ENCODE measurements around the gene PPP2R2D.

Gene PPP2R2D

DNA sequence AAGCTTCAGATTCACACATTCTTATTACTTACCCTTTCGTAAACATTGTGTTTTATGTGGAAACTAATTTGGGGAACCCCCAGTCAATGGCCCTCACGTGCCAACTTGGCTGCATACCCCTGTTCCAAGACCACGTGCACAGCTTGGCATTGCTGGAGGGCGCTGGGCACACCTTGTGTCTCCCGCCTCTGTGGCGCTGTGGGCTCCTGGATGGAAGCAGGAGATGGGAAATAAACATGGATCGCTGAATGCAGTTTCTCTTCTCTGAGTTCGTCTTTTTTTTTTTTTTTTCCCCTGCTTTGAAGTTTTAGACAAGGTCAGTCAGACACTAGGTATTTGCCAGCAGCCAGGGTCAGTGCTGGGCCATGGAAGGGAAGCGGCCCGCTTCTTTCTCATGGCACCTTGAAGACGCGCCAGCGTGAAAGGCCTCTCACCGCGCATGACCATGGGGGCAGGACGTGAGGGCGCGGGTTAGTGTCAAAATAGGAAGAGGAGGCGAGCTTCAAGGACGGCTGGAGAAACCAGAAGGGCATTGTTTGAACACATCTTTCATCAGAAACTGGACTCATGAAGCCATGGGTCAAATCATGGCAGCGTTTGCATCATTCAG lies 53.7 kb downstream of the PPP2R2D start:
- DNase-seq = no peak

DNA sequence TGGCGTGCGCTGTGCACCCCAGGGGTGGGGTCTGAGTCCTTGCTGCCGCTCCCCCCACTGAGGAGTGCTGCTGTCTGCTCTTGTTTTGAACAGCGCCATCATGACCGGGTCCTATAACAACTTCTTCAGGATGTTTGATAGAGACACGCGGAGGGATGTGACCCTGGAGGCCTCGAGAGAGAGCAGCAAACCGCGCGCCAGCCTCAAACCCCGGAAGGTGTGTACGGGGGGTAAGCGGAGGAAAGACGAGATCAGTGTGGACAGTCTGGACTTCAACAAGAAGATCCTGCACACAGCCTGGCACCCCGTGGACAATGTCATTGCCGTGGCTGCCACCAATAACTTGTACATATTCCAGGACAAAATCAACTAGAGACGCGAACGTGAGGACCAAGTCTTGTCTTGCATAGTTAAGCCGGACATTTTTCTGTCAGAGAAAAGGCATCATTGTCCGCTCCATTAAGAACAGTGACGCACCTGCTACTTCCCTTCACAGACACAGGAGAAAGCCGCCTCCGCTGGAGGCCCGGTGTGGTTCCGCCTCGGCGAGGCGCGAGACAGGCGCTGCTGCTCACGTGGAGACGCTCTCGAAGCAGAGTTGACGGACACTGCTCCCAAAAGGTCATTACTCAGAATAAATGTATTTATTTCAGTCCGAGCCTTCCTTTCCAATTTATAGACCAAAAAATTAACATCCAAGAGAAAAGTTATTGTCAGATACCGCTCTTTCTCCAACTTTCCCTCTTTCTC lies 55.0 kb downstream of the PPP2R2D start:
- DNase-seq = no peak

DNA sequence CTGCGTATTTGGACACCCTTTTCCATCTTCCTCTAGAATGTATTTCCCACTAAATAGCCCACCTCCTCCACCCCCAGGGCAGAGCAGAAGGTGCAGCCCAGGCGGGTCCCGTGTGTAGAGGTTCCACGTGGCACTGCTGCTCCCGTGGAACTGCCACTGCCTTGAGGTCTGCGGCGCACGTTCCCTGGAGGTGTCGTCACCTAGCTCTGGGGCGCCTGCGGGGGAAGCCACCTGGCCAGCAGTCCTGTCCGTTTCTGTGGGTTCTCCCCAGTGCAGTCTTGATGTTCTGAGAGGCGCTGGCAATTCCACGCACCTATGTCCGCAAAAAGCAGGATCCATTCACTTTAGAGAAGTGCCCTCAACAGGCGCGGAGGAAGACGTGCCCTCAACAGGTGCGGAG lies 59.0 kb downstream of the PPP2R2D start:
- no peak for DNase-seq

DNA sequence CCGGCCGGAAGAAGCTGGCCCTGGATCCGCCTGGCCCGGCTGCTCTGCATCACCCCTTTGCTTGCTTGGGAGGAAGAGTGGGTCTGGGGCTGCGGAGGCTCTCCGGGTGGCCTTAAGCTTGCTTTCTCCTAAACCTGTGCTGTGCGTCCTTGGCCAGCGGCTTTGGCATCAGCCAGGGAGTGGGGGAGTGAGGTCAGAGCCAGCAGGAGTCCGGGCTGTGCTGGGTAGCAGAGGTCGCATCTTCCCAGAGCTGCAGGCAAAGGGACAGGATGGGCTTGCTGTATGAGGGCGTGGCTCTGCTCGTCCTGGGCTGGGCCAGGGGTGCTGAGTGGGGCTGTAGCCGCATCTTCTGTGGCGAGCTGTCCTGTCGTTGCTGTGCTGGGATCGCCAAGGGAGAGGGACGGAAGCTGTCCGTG lies 59.8 kb downstream of the PPP2R2D start:
- DNase-seq = no peak

DNA sequence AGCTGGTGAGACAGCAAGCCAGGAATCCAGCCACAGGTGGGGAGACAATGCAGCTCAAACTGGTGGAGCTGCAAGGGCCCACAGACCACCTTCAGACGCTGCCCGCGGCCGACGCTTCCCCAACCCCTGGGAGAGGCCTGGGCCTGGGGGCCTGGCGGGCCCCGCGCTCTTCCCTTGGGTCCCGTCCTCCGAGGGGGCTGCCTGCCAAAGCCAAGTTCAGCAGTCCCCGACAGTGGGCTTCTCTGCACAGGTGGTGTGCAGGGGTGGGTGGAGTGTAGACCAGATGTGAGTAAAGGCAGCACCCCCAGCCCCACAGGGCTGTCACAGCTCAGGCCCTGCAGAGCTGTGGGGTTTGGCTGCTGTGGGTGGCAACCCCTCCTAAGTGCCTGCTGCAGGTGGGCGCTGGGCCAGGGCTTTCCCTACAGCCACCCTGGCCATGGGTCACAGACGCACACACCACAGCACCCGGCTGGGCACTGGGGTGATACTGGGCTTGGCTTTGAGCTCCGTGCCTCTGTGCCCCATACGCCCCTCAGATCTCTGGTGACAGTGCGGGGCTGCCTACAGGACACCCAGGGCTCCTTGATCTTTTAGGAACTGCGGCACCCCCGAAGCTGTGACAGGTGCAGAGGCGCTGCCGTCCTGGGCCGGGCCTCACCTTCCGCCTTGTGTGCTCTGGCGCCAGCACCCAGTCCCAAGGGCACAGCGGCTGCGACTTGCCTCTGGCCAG lies 60.4 kb downstream of the PPP2R2D start:
- no peak for DNase-seq

DNA sequence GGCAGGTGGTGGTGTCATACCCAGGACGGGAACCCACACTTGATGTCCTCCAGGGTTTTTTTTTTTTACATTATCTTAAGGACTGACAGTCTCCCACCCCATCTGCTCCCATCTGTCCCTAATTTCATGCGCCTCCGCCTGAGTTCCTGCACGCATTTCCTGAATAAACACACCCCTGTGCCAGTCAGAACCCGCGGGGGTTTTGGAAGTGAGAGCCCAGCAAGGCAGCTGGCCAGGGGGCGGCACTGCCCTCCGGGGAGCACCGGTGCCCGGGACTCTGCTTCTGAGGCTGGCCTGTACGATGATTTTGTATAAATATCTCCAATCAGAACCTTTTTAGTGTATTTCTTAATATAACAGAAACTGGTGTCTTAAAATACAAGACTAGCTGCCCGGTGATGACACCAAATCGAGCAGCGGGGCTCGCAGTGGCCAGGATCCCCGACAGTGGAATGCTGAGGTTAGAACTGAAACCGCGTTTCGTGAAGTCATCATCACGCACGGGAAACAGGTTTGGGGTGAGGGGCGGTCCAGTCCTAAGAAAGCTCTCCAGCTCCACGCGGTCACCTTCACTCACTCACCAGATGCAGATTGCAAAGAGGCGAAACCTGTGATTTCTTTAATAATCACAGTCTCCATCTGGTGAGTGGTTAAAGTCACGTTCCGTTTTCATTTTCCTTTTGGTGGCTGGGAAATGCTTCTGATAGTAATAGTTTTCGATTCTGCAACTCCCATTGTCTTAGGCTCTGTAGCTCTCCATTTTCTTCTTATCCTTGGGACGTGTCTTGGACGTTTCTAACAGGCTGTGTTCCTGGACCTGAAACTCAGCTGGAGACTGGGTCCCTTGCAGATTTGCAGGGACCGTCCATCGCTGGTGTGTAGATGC lies 61.2 kb downstream of the PPP2R2D start:
- DNase-seq = no peak

DNA sequence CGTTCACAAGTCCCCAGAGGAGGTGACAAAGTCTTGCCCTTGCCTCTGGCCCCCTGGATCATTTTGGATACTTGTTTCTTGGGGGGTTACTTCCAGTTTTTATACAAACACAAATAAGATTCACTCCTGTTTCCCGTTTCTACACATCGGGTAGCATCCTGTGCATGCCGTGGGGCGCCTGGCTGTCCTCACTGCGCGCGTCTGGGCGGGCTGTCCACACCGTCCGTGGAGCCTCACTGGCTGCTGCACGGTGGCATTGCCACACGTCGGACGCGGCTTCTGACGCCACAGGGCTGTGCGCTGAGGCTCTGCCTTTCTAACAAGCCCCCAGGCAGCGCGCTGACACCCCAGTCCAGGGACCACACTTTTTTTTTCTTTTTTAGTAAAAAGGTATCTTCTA lies 62.5 kb downstream of the PPP2R2D start:
- no peak for DNase-seq

DNA sequence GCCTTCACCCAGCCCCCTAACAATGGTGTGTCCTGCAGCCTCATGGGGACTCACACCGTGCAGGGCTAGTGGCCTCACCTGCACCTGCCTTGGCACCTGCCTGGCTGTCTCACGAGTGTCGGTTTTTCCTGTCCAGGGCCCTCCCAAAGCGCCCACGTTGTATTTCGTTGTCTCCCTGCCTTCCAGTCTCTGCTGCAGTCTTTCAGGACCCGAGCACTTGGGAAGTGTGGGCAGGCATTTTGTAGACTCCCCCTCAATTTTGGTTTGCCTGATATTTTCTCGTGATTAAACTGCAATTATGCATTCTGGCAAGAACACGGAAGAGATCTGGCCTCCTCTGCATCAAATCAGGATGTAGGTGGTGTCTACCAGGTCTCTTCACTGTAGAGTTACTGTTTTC lies 63.0 kb downstream of the PPP2R2D start:
- no peak for DNase-seq

DNA sequence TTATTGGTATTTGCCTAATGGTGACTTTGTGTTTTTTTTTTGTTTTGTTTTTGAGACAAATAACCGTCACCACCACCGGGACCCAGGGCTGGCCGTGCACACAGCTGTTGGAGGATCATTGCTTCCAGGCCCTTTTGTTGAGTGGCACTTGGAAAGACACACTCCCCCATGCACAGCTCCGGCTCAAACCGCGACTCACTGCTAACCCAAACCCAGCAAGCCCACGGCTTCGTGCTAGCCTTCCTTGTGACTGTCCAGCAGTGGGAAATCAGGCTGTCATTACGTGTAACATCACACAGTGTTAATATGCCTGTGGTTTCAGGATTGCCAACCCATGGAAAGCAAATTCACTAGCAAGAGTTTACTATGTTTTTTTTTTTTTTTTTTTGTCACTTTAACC lies 63.5 kb downstream of the PPP2R2D start:
- no peak for DNase-seq

DNA sequence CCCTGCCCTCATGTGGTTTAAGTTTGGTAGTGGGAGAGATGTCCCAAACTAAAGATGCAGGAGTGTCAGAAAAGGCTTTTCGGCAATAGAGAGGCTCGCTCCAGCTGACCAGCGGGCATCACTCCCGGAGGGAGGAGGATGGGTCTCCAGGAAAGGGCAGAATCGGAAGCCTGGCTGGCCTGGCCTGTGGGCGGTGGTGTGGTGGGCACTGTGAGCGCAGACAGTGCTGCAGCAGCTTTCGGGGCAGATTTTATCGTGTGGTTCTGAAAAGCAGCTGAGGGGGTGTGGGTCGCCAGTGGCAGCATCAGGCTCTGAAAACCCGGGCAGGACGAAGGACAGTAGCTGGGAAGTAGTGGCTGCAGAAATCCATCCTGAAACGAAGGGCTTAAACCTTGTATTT lies 68.1 kb downstream of the PPP2R2D start:
- no peak for DNase-seq

DNA sequence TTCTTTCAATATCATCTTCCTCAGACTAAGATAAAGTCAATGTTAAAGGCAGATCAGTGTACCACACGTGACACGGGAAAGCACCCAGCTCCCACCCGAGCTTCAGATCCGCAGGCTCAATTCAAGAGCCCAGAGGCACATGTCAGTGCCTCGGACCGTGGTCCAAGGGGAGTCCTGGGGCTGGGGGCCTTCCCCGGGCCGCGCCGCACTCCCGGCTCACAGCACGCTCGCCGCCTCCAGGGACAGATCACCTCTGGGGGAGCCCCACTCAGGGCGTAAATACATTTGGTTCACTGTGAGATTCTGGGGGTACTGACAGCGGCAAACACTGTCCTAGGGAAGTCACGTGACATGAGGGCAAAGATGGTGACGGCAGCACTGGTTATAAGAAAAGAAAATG lies 70.1 kb downstream of the PPP2R2D start:
- DNase-seq = no peak

DNA sequence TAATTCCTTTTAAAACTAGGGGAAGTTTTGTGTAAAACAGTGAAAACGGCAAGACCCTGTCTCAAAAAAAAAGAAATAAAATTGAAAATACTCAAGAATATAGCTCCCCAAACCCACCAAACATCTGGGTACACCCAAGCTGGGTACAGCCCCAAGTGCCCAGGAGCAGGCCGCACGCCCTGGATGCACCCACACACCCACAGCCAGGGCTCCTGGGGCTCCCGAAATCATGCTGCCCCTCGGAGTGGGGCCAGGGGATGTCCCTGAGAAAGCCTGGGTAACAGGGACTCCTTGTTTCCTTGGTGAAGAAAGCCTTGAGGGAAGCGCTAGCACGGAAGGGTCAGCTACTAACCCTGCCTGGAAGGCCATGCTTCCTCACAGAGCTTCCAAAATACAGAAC lies 70.8 kb downstream of the PPP2R2D start:
- no peak for DNase-seq

DNA sequence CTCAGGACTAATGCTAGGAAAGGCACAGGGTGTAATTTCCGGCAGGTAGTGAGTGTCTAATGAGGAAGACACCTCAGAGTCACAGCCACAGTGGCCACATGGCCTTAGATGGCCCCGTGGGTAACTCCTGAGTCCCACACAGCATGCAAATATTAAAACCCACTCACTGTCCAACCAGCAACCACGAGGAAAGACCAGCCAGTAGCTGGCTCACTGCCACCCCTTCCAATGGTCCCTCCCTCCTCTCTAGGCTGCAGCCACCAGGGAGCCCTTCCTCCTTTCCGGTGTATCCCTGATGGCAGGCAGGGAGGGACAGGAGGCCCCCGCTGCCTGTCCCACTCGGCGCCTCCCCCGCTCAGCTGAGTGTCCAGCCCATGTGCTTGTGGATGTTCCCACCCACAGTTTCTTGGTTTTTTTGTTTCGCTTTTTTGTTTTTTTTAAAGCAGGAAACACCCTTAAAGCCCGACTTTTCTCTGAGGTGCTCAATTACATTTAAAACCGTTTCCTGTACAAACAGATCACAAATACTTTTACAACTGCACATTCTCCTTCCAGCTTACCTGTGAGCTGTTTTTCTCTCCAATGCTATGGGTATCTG lies 71.8 kb downstream of the PPP2R2D start:
- DNase-seq = no peak

DNA sequence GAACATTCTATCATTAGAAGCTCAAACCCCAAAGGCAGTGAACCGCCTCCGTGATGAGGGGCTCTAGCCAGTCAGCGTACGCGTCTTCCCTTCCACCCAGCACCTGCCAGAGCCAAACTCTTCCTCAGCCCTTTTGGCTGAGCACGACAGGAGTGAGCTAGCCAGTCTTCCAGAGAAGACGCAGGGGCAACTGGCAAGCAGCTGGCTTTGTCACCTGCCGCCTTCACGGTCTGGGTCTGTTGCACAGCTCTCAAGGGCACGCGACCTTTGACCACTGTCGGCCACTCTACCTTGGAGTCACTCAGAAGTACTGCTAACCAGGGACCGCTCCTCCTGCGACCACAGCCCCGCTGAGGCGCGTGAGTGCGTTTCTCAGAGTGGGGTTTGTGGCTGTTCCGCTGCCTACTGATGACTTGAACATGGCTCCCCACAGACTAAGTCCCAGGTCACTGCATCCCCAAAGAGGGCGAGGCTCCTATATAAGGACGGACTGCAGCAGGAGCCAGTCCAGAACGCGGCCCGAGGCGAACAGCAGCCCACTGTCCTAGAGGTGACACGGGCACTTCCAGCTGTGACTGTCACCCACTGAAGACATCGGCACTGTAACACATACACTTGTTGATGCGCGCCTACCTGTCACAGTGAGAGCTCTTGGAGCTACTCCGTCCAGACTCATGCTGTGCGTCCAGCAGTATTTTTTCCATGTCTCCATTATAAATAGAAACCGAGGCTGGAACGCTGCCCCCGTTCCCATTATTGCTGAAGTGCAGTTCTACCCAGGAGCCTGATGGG lies 72.5 kb downstream of the PPP2R2D start:
- DNase-seq = no peak

DNA sequence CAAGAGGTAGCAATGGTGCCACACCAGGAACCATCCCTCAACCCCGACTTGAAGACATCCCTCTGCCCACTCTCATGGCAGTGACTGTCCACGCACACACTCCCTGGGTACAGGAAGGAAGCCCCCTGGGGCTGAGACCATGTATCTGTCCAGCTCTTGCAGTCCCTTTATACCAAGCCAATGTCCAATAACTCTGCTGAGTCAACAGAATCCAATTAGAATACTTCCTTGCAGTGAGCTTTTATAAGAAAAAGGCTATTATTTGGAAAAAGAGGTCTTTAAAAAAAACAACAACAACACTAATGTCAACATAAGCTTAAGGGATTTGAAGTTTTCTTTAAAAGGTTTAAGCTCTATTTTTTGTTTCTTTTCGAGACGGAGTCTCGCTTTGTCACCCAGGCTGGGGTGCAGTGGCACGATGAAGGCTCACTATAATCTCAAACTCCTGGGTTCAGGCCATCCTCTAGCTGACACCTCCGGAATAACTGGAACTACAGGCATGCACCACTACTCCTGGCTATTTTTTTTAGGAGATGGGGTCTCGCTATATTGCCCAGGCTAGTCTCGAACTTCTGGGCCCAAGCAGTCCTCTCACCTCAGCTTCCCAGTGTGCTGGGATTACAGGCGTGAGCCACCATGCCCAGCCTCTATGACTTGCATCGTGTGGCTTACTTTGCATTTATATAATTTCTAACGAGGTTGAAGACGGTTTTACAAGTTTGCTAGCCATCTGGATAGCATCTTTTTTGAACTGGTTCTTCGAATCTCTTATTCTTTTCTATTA lies 73.4 kb downstream of the PPP2R2D start:
- no peak for DNase-seq

DNA sequence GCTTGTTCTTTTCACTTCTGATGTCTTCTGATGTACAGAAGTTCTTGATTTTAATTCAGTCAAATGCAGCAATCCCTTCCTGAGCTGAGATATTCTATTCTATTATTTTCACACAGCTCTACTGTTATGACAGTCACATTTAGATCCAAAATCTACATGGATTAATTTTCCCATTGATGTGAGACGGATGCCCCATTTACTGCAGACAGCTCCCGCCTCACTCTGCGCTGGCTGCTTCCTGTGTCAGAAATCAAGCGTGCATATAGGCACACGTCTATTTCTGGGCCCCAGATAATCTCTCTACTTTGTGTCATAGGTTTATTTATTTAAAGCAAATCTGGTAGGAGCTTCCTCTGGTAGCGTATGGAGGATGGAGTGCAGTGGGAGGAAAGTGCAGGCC lies 74.2 kb downstream of the PPP2R2D start:
- no peak for DNase-seq

DNA sequence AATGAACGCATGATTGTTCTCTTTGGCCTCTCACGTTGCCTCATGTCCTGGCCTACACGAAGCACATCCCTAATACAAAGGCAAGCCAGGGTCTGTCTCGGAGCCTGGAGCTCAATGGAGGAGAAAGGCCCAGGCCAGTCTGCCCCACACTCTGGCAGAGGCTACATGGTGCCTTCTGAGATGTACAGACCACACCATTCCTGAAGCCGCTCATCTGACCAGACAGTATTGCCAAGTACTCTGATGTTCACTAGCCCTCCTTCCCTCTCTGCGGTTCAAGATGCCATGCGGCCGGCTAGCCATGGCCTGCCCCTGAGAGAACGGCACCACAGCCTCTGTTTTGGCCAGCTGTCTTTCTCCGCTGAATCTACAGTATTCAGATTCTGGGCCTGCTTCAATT lies 75.0 kb downstream of the PPP2R2D start:
- no peak for DNase-seq

DNA sequence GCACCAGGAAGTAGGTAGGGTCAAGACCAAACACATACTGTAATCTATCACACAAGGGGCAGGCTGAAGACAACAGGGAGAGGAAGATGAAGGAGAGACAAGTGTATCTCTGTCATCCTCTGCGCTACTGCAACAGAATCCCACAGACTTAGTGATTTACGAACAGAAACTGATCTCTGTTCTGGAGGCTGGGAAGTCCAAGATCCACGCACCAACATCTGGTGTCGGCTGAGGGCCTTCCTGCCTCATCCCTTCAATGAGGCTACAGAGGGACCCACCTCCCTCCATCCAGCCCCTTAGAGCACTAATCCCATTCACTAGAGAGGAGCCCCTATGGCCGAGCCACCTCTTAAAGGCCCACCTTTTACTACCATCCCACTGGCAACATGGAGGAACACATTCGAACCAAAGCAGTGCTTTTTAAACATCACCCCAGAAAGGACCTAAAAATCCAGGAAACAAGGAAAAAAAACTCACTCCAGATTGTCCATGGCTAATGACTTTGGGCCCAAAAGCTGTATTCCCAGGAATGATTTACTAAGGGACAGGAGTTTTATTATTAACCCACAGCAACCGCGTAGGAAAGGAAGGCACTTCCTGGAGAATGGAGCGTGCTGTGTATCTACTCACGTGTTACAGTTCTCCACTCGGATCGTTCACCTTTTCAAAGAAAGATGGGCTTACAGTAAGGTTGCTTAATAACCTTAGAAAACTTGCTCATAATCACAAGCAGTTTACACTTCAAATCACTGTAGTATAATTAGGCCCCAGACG lies 76.7 kb downstream of the PPP2R2D start:
- no peak for DNase-seq

DNA sequence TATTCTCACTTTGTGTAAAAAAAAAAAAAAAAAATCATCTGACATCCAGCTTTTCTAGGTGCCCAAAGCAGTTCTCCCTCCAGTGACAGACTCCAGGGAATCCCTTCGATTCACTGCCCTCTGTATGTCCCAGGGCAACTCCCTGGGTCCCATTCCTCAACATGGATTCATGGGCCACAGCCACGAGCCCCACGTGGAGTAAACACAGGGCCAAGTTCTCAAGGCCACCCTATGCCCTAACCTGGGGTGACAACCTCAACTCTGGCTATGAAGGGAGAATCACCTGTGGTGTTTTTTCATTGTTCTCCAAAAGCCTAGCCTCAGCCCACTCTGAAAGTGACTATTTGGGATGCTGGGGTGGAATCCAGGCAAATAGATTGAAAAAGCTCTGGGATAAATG lies 77.6 kb downstream of the PPP2R2D start:
- no peak for DNase-seq

DNA sequence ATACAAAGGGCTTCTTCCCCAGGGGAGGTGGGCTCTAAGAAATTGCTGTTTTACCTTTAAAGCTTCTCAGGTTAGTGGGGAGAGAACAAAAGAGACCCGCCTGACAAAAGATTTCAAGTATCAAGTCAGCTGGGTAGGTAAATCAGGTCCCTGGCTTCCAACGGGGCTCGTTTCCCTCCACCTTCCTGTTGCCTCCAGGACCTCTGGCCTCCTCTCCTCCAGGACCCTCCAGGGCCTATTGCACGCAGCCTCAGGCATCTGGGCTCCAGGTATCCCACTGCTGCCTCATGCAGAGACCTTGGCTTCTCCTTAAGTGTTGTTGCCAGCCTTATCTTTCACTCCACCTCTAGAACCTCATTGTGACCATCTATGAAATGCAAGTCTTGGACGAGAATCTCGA lies 78.0 kb downstream of the PPP2R2D start:
- no peak for DNase-seq

Measured in HCEC 1CT (cell line).